NCI-H1417 (cell line): ENCODE measurements around the gene PEAK3.

Experiments used
- DNase-seq, 3 experiments: peaks; one replicate each; lab custom pipeline; 2025; lab: John Stamatoyannopoulos, UW

The PEAK3 gene

DNA sequence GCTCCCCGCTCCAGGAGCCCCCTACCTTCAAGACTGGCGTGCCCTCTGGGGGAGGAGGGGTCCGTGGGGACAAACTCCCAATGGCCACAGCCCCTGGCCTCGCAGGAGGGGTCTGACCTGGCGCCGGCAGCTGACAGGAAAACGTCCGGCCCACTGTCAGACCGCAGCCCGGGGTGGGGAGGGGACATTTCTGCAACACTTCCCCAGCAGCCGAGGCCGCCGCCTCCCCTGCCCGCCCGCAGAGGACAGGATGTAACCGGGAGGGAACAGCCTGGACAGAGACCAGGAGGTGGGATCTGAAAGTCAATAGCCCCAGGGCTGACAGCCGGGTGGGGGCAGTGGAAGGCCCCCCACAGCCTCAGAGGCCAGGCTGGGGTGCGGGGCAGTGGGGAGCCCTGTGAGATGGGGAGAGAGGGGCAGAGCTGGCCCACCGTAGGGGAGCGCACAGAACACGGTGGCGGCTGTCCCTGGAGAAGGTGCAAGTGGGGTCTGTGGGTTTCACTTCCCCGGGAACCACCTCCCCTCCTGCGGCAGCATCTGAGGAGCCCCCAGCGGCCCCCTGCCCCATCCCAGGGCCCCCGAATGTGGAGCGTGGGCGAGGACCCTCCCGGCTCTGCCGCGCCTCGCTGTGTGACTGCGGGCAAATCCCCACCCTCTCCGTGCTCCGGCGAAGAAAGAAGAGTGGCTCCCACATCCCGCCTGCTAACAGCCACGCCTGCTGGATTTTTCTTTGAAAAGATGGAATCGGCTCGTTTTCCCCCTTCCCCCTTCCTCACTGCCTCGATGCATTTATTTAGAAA, at the start of gene PEAK3:
PEAK3 (minus strand) TSS at position 114 of the 800 bp plus-strand sequence. CDS start 1,244 bp downstream, outside the sequence.
- DNase-seq: no peak

DNA sequence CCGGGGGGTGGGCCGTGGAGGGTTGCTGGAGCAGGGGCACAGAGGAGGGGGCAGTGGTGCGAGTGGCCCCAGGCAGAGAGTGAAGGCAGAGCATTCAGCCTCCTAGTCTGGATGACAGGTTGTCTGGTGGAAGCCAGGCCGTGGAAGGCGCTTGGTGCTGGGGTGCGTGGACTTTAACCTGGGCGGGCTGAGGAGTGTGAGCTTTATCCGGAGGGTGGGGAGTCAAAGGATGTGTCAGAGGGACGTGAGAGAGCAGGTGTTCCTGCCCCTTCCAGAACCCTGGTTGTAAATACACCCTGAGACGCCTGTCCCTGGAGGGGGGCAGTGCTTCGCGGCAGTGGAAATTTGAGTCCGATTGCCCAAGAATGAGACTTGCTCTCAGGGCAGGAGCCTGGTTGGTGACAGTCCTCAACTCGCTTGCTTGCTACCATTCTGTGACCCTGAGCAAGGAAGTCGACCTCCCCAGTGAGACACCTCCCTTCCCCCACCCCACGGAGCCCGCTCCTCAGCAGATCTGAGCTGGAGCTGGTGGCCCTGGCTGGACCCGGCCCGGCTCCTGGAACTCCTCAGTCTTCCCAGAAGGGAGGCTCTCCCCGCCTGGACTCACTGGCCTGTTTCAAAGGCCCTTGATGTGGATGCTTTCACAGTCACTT, 48.8 kb upstream of the PEAK3 start:
- DNase-seq: peak in 1 of 3 experiments; percentile 85

GRCh38 chr19:2330255-2330631, 48.3 kb upstream of the PEAK3 start:
- no peak for DNase-seq

DNA sequence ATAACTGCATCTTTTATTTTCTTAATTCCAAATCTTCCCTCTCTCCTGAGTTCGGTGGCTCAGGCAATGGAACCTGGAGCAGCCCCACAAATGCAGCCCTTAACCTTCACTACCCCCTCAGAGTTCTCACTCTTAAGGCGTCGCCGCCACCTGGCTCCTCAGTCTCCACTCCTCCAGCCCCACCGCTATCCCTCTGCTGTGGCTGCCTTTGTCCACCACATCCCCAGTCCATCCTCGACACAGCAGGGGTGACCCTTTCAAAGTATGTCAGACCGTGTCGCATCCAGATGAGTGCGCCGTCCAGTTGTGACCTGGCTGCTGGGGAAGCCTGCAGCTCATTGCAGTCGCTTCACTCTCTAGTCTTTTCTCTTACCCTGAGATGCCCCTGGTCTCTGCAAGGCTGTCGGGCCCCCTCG, 47.5 kb upstream of the PEAK3 start:
- DNase-seq: peak in 2 of 3 experiments; percentile 32 to 47

DNA sequence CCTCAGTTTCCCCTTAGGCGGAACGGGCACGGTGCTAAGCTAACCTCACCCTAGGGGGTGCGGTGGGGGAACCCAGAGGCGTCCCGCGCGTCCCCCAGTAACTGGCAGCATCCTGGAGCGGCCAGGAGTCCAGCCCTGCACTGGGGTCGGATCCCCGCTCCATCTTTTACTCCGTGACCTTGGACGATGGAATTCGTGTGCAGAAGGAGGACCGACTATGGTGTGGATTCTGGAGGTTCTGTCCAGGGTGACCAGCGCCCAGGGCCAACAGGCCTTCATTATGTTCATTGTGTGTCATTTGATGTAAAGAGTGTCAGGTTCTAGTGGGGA, 47.1 kb upstream of the PEAK3 start:
- peak in 1 of 3 experiments; percentile 57 for DNase-seq

GRCh38 chr19:2328401-2329148, 46.6 kb upstream of the PEAK3 start, which contains the start of the genes LSM7 and SPPL2B:
TSS of gene LSM7 (minus strand) at chr19:2328586. CDS start at chr19:2328566, 20 bp downstream.
TSS of gene SPPL2B (plus strand) at chr19:2328684. CDS start at chr19:2328710, 26 bp downstream.
- peak; percentile 94 to 97 (median 96) for DNase-seq

- peak in 2 of 3 experiments; percentile 80 to 93 for DNase-seq
These were observed 45.9 kb upstream of the PEAK3 start for GRCh38 chr19:2327773-2328400.

DNA sequence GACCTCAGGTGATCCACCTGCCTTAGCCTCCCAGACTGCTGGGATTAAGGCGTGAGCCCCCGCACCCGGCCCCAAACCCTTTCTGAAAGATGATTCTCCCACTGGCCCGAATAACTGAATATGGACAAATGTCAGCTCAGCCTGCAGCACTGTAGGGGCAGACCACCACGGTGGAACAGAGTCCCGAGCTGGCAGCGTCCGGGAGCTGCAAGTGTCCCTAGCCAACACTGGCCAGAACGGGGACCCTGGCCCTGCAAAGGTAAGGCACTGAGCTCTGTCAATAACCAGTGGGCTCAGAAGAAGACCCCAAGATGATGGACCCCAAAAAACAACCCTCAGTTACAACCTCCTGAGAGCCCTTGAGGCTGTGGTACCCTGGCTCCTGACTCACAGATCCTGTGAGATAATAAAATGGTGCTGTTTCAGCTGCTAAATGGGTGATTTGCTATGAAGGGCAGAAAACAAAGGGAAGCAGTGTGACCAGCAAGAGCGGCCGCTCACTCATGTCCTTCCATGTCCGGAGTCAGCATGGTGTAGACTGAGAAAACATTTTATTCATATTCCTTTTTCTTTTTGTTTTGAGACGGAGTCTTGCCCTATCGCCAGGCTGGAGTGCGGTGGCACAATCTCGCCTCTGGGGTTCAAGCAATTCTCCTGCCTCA, 44.9 kb upstream of the PEAK3 start:
- no peak for DNase-seq

DNA sequence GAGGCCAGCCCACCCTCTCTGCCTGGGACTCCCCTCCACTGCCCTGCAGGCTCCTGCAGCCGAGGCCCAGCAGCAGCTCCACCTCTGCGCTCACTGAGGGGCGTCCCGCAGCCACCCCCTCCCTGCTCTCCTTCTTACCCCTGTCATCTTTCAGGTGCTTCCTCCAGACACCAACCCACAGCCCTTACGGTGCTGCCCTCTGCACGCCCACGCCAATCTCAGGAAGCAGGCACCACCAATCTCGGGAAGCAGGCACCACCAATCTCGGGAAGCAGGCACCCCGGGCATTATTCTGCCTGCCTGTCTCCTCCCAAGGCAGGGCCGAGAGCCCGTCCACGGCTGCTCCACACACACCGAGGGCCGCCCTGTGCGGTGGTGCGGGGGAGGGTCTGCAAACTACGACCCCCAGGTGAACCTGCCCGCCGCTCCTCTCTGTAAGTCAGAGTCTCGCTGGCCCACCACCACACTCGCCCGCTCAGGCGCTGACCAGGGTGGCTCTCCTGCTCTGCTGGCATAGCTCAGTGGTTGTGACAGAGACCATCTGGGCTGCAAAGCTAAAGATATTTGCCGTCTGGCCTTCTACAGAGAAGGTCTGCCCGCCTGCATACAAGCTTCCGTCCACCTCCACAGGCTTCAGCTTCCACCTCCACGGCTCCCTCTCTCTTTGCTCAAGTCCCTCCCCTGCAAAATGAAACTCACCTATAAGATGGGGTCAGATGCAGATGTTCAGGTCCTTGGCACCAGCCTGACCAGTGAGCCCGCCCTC, 43.5 kb upstream of the PEAK3 start:
- DNase-seq: no peak

- peak; percentile 44 to 86 (median 77) for DNase-seq
These were observed 42.4 kb upstream of the PEAK3 start for GRCh38 chr19:2324220-2324948.

DNA sequence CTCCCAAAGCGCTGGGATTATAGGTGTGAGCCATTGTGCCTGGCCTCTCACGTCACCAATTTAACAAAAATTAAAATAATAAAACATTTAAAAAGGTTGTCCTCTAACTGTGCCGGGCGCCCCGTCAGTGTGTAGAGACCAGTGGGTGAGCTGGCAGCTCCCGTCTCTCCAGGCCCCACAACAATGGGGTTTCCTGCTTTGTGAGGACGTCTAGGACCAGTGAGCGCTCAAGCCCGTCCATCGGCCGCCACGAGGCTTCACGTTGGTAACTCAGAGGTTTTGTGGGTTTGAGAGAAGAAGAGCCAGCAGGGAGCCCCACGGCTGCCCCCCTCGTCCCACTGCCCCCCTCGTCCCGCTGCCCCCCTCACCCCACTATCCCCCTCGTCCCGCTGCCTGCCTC, 41.7 kb upstream of the PEAK3 start:
- DNase-seq: no peak

DNA sequence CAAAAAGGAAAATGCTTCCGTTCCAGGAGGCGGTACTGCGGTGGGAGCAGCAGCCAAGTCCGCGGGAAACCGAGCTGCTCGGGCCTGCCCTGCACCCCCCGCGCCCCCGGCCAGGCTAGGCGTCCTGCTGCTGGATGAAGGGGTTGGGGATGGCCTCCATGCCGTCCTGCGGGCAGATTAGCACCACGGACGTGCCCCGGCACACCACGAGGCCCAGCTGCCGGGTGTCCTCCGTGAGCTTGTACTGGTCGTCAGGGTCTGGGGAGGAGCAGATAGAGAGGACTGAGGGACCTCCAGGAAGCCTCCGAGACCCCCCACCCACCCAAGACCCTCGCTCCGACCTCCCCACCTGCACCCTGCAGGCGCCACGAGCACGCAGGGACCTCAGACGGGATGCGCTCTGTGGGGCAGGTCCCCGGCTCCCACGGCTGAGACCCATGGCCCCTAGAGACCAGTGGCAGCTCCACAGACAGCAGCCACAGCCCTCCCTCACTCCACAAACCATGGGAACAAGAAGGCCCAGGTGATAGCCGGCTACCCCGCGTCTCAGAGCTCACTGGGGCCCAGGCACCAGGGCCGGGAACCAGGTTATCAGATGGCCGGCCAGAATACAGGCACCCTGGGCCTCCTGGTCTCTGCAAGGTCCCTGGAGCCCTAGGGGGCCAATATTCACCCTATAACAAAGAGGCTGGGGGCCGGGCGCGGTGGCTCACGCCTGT, 39.7 kb upstream of the PEAK3 start:
- no peak for DNase-seq

DNA sequence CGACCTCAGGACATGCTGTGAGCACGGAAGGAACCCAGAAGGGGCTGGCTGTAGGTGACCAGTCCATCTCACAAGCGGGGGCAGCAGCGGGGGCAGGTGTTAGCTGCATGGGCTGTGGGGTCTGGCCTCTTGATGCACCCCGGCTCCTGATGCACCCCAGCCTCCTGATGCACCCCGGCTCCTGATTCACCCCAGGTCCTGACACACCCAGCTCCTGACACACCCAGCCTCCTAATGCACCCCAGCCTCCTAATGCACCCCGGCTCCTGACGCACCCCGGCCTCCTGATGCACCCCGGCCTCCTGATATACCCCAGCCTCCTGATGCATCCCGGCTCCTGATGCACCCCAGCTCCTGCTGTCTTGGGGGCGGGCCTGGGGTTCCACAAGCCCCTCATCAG, 39.0 kb upstream of the PEAK3 start:
- no peak for DNase-seq

GRCh38 chr19:2320049-2320448, 38.1 kb upstream of the PEAK3 start:
- no peak for DNase-seq

DNA sequence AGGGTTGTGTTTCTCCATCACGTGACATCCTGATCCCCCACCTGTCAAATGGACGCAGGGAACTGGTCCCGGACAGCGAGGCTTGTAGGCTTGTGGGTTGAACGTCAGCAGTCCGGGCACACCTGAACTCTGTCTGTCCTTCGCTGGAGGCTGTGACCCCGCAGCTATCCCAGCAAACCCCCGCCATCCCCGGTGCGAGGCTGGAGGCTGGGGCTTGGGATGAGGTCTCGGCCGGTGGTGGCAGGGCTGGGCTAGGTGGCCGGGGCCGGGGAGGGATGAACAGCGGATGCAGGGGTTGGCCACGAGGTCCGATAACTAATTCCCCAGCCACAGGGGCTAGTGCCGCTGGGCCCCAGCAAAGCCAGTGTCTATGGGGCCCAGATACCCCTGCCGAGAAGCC, 37.6 kb upstream of the PEAK3 start:
- no peak for DNase-seq

DNA sequence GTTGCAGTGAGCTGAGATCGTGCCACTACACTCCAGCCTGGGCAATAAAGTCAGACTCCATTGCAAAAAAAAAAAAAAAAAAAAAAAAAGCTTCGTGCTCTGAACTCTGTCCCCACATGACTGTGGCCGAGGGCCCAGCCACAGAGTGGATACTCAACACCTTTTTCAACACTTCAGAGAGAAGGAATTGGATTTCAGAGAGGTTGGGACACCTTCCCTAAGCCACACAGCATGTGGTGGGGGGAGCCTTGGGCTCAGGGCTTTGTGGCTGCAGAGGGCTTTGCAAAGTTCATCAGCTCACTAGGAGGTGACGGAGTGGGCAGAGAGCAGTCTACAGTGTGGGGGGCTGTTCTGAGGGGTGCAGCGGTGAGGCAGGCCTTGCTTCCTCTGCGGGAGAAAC, 36.9 kb upstream of the PEAK3 start:
- no peak for DNase-seq

GRCh38 chr19:2317756-2318155, 35.8 kb upstream of the PEAK3 start:
- no peak for DNase-seq

GRCh38 chr19:2317300-2317699, 35.3 kb upstream of the PEAK3 start:
- no peak for DNase-seq

DNA sequence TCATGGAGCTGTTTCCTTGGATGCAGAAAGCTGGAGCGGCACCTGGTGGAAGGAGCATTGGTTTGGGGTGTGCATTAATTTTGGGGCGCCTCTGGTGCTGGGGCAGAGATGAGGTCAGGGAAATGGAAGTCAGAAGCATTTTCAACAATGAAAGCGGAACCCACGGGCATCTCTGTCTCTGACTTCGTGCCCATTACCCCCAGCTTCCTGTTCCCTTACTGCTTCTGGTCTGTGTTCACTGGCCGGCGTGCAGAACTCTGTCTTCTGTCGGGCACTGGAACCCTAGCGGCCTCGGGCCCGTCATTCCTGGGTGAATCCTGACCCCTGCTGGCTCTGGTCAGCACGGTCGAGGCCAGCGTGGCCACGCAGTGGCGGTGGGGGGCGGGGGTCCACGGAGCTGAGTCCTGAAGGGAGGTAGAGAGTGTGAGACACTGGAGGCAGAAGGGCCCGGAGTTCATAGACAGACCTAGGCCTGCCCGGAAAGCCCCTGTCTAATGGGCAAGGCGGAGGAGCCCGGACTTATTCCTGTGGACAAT, 33.9 kb upstream of the PEAK3 start:
- DNase-seq: no peak
